ENCODE data around the gene PRRX1.

The PRRX1 gene

DNA sequence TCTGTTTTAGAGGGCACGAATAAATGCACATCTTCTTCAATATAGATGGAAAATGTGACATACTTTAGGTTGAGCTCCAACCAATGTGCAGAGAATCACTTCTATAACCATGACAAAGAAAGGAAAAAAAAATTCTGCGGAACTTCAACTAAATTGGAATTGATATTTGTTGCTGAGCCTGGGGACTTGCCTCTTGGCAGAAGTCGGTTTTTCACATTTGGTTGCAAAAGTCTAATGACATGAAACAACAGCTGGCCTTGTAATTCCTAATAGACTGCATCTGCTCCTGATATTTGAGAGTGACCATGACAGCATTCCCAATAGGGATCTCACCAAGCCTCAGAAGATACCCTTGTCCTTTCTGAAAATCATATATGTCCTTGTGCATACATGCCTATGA lies 112.8 kb downstream of the PRRX1 start:
- no peak for FAIRE-seq

All from islet of Langerhans (tissue), 1 donor.